KMS-11 (cell line): ENCODE measurements around the gene PRR14L.

Experiments used
- H2AFZ ChIP-seq: fragments of 200-600 bp; sonication (generic); 2 replicates; pipeline ENCODE4 v1.6.1; 2016; ENCODE audit warnings: antibody characterized with exemption, mixed run types, low read depth
- H3K27ac ChIP-seq: fragments of 200-600 bp; sonication (generic); 2 replicates; pipeline ENCODE4 v1.6.1; 2016; ENCODE audit warnings: mild to moderate bottlenecking, mixed run types
- H3K27me3 ChIP-seq: fragments of 200-600 bp; sonication (generic); 2 replicates; pipeline ENCODE4 v1.6.1; 2017; ENCODE audit warnings: mild to moderate bottlenecking, low read depth, mixed run types, moderate library complexity; ENCODE audit not compliant: insufficient read depth
- H3K36me3 ChIP-seq: fragments of 200-600 bp; sonication (generic); 2 replicates; pipeline ENCODE4 v1.6.1; 2017; ENCODE audit warnings: mild to moderate bottlenecking, mixed run types; ENCODE audit not compliant: insufficient read depth
- H3K4me1 ChIP-seq: fragments of 200-600 bp; sonication (generic); 2 replicates; pipeline ENCODE4 v1.6.1; 2016; ENCODE audit warnings: mild to moderate bottlenecking, low read depth, mixed run types; ENCODE audit not compliant: poor library complexity, severe bottlenecking
- H3K4me2 ChIP-seq: fragments of 200-600 bp; sonication (generic); 2 replicates; pipeline ENCODE4 v1.7.0; 2016; ENCODE audit warnings: mild to moderate bottlenecking, mixed run types
- H3K4me3 ChIP-seq: fragments of 200-600 bp; sonication (generic); IDR thresholded peaks from 2 replicates; pipeline ENCODE4 v1.6.1; 2017; ENCODE audit warnings: low read depth, low read length, mixed read lengths; ENCODE audit not compliant: insufficient read depth
- H3K79me2 ChIP-seq: fragments of 200-600 bp; sonication (generic); 2 replicates; pipeline ENCODE4 v1.6.1; 2016; ENCODE audit warnings: low read depth, mixed run types; ENCODE audit not compliant: insufficient read depth
- H3K9ac ChIP-seq: fragments of 200-600 bp; sonication (generic); 2 replicates; pipeline ENCODE4 v1.6.1; 2016; ENCODE audit warnings: mild to moderate bottlenecking, mixed run types
- H4K20me1 ChIP-seq: fragments of 200-600 bp; sonication (generic); 2 replicates; pipeline ENCODE4 v1.6.1; 2016; ENCODE audit warnings: mild to moderate bottlenecking, mixed run types; ENCODE audit not compliant: insufficient read depth
- CTCF ChIP-seq: fragments of 200-600 bp; sonication (generic); conservative IDR thresholded peaks from 2 replicates; pipeline ENCODE4 v1.6.1; 2017; ENCODE audit warnings: low read depth, mild to moderate bottlenecking, antibody characterized with exemption, low read length, moderate library complexity, mixed read lengths

The PRR14L gene

DNA sequence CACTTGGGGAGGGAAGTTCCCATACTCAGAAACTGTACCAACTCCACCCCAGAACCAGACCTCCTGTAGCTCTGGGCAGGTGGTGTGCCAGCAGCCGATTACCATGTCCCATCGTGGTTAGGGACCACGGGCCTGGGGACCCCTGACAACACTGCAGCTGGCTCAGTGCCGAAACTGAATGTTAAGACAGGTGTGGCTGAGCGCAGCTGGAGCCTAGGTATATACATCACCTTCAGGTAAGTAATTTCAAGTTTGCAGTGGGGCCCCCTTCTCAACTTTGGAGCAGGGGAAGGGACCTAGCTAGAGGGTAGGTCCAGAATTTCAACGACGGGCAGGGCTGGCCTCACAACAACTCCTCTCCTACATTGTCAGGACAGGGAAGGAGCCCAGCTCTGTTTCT is 67.2 kb downstream of the PRR14L start:
- H3K36me3 ChIP-seq, result no peaks in the 10 kb centered on the region
- H2AFZ ChIP-seq, result no peak overlapping the region
- H4K20me1 ChIP-seq, result no peaks in the 10 kb centered on the region
- no peaks in the 10 kb centered on the region for H3K4me1 ChIP-seq
- H3K79me2 ChIP-seq, result no peaks in the 10 kb centered on the region
- H3K27ac ChIP-seq, result no peak overlapping the region
- no peak for TF ChIP-seq CTCF
- no peaks in the 10 kb centered on the region for H3K27me3 ChIP-seq
- no peak overlapping the region for H3K4me3 ChIP-seq
- no peak overlapping the region for H3K4me2 ChIP-seq
- H3K9ac ChIP-seq, result no peak overlapping the region

DNA sequence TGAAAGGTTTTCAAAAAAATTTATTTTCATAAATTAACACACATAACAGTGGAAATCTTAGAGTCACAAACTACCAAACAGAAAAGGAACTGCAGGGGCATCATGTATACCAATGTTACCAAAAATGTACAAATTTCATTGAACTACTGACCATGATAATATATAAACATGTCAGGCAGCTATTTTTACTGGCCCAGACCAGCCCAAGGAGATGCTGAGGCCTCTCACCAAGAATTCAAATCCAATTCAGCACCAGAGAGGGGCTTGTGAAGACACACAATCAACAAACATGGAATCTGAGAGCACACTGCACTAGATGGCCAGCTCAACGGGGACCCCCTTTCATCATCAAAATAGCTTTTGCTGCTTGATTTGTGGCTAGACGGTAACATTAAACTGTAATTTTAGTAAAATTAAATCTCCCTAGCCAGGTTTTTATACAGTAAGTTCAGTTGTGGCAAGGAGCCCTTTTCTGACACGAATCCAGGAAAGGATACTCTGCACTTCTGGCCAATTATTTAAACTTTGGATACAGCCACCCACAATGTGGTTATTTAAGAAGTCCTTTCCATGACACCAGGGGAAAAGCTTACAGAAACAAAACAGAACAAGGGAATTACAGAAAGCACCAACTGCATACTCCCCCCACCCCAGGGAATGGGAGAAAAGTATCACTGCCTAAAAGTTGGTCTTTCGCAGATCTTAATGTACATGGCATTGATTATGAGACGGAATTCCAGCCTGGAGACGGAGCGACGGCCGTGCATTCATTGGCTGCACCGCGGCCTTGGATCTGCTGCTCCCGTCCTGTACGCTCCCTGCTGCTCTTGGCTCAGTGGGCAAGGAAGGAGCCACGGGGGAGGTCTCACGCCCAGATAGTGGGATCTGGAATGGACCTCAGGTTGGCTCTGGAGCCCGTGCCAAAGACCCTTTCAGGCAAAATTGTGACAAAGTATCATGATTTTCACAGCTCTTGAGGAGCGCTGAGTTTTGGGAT is 68.3 kb downstream of the PRR14L start:
- Histone ChIP-seq H3K79me2 (no peaks in the 10 kb centered on the region), H2AFZ (no peak overlapping the region), H4K20me1 (no peaks in the 10 kb centered on the region), H3K9ac (no peak overlapping the region), H3K4me3 (no peak overlapping the region), H3K36me3 (no peaks in the 10 kb centered on the region), H3K27ac (no peak overlapping the region), H3K4me2 (no peak overlapping the region), H3K27me3 (no peaks in the 10 kb centered on the region), H3K4me1 (no peaks in the 10 kb centered on the region)
- no peak for TF ChIP-seq CTCF

- no peaks in the 10 kb centered on the region for H3K4me1 ChIP-seq
- no peak overlapping the region for H3K27ac ChIP-seq
- no peak overlapping the region for H3K9ac ChIP-seq
- no peaks in the 10 kb centered on the region for H4K20me1 ChIP-seq
- TF ChIP-seq CTCF, result no peak
- H3K4me2 ChIP-seq, result no peak overlapping the region
- H3K27me3 ChIP-seq, result no peaks in the 10 kb centered on the region
- H3K36me3 ChIP-seq, result no peaks in the 10 kb centered on the region
- no peaks in the 10 kb centered on the region for H3K79me2 ChIP-seq
- H3K4me3 ChIP-seq, result no peak overlapping the region
- no peak overlapping the region for H2AFZ ChIP-seq
Measured at GRCh38 chr22:31680861-31681341, 69.0 kb downstream of the PRR14L start.

DNA sequence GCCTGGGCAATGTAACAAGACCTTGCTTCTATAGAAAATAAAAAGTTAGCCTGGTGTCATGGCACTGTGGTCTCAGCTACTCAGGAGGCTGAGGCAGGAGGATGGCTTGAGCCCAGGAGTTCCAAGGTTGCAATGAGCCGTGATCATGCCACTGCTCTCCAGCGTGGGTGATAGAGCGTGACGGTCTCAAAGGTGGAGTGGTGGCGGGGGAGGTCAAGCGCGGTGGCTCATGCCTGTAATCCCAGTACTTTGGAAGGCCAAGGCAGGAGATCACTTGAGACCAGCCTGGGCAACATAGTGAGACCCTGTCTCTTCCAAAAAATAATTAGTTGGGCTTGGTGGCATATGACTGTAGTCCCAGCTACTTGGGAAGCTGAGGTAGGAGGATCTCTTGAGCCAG is 71.2 kb downstream of the PRR14L start:
- no peak for TF ChIP-seq CTCF
- H3K27ac ChIP-seq, result no peak overlapping the region

More for the DNA sequence above, 71.2 kb downstream of the PRR14L start:
- Histone ChIP-seq H2AFZ (no peak overlapping the region), H4K20me1 (no peaks in the 10 kb centered on the region), H3K36me3 (no peaks in the 10 kb centered on the region), H3K4me1 (no peaks in the 10 kb centered on the region), H3K27me3 (no peaks in the 10 kb centered on the region), H3K4me2 (no peak overlapping the region), H3K9ac (no peak overlapping the region), H3K79me2 (no peaks in the 10 kb centered on the region), H3K4me3 (no peak overlapping the region)
